GM21367 (cell line): ENCODE measurements around the gene PLCH2.

ENCODE experiments used
- ATAC-seq: cut with Tn5 transposase; IDR thresholded peaks from one replicate; pipeline ENCODE4 v1.9.1; 2021; ENCODE audit not compliant: unreplicated experiment

Gene PLCH2

DNA sequence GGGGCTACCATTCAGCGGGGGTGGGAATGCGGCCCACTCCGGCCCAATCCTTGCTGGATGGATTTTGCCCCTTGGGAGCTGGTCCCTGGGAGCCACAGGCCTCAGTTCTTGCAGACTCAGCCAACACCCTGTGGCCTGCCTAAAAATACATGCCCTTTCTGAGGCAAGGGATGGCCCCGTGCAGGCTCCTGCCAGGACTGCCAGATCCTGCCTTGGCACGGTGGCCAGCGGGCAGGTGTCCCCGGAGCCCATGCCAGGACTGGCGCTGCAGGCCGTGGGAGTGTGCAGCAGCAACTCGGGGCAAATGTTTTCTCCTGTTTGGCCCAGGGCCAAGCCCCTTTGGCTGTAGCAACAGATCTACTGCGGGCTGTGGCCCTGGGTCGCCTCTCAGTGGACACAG lies 51.9 kb downstream of the PLCH2 start:
- ATAC-seq: no peak

DNA sequence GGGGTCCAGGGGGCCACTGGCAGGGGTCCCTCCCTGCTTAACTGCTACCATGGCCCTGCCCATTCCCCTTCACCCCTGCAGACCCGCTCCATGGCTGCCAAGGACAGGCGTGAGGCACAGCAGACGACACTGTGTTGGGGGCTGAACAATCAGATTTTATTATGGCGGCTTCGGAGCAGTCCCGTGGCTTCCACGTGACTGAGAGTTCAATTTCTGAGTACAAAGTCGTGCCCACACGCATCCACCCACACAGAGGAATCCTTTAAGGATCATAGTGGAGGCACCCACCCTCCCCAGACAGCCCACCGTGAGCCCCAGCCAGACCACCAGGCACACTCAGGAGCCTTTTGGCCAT lies 52.5 kb downstream of the PLCH2 start:
- ATAC-seq: no peak

DNA sequence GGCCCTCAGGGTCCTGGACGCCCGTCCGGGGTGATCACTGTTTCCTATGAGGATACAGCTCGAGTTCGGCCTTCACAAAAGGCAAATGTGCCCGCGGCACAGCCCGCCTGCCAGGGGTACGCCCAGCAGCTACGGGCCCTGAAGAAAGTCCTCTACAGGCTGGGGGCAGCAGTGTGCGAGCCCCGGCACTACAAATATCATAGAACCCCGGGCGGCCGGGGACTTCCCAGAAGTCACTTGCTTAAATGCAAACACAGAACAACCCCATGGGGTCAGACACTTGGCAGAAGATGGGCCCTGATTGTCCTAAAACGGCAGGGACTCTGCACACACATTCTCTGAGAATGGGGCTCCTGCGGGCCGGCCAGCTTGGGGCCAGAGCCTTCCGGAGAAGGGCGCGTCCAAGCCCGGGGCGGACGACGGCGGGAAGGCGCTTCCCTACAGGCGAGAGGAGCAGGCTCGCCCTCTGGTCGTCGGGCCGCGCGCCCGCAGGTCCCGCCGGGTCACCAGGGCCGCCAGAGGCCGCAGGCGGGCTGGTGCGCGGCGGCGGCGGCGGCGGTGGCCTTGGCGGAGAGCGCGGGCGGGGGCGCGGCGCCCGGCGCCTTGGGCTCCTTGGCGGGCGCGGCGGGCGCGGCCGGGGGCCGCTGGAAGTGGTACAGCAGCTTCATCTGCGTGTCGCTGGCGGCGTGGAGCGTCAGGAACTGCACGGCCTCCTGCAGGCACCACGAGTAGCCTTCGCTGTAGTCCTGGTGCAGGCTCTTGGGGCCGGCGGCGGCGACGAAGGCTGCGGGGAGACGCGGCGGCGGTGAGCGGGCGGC lies 53.1 kb downstream of the PLCH2 start:
- no peak for ATAC-seq

DNA sequence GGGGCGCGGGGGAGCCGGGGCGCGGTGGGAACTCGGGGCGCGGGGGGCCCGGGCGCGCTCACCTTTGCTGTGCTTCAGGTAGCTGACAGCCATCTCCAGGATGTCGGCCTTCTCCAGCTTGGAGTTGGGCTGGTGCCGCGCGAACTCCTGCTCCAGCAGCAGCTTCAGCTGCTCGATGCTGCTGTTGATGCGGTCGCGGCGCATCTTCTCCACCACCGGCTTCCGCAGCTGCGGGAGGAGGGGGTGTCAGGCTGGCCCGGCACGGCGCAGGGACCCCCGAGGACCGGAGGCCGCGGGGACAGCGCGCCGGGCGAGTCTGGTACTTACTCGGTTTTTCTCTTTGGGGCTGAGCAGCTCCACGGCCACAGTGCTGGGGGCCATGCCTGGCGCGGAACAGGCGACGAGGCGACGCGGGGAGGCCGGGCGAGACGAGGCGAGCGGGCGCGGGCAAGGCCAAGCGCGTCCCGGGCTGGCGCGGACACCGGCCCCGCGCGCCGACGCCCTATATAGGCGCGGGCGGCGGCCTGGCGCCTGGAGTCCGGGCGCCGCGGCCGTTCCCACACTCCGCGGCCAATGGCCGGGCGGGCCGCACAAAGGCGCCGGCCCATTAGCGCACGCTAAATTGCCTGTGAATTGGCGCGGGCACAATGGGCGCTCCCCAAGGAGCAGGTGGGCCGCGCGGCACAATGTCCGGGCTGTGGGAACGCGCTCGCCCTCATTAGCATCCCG lies 53.9 kb downstream of the PLCH2 start, which contains the start of gene HES5:
Gene HES5 (minus strand): TSS at position 480 of the 729 bp plus-strand sequence. CDS start 99 bp downstream, at position 381.
- ATAC-seq: no peak

DNA sequence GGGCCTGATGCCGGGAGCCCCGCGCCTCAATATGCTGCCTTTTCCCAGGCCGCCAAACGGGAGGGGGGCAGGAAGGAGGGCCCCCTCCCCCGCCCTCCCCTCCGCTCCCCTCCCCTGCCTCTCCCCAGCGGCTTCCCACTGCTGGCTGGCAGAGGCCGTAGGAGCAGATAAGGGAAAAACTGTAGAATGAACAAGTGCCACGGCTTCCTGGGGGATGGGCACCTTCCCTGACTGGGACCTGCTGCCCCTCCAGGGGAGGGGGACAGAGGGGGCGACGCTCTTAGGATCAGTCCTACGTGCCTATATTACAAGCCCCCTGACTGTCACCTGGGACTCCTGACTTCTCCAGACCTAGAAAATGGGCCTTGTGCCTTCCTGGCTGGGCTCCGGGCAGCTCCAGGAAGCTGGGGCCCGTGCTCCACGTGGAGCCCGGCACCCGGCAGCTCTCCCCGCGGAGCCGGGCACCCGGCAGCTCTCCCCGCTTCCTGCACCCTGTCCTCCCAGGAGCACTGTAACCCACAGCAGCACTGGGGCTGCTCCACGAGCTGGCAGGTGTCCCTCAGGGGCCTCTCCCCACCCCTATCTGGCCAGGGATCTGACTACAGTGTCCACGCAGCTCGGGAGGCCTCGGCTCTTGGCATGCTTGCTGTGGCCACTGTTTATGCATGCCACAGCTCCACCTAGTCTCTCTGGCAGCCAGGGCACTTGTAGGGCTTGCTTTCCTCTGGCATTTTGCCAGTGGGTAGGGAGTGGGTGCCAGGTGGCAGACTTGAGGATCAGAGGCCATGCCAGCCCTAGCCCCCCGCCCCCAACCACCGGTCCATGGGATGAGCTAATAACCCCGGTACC lies 54.6 kb downstream of the PLCH2 start:
- ATAC-seq: no peak

DNA sequence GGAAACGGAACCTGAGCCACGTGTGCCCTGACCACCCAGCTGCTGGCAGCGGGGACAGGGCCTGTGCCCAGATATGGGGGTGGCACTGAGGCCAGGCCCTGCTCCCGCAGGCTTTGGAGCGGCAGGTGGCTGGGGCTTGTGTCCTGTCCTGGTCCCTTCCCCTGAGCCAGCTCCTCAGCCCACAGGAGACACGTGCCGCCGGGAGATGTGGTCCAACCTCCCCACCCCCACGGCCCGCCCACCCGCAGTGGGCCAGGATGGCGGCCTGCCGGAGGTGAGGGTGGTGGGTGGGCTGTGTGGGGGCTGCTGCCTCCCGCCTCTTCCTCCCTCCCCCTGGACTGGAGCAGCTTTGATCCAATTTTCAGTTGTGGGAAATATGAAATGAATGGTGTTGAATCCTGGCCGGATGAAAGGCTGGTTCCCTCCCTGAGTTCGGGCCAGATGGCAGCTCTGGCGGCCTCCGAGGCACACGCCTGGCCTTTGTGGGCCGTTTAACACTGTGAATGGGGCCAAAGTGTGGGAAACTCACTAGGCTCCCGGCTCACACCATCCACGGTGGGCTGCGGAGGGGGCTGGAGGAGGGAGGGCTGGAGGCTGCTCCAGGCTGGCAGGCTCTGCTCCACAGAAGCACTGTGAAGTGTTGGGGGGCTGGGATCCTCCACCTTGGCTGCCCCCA lies 56.5 kb downstream of the PLCH2 start:
- ATAC-seq: no peak

DNA sequence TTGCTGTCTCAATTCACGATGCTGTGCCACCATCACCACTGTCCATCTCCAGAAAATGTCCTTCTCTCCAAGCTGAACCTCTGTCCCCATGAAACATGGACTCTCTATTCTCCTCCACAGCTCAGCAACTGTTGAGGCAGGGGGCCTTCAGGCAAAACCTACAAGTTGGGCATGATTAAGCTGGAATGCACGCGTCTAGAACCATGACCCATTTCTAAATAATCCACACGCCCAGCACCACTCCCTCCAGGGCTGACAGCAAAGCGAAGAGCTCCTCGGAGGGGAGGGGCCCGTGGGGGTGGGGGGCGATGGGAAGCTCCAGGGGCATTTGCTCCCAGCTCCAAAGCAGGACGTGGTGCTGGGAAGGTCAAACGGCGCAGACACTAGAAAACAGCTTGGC lies 57.3 kb downstream of the PLCH2 start:
- no peak for ATAC-seq

DNA sequence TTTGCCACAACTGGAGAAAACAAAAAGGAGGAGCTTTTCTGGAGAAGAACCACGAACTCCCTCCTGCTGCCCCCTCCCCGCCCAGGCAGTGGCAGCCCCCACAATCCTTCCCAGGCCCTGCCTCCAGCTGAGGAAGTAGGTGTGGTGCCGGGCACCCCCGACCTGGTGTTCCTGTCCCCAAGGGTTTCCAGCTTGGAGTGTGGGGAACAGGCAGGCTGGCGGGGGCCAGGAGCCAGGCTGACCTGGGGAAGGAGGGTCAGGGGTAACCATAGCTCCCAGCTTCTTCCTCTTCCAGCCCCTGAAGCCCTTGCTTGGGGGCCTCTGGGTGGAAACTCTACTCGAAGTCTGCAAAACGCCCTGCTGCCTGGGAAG lies 58.2 kb downstream of the PLCH2 start:
- no peak for ATAC-seq

DNA sequence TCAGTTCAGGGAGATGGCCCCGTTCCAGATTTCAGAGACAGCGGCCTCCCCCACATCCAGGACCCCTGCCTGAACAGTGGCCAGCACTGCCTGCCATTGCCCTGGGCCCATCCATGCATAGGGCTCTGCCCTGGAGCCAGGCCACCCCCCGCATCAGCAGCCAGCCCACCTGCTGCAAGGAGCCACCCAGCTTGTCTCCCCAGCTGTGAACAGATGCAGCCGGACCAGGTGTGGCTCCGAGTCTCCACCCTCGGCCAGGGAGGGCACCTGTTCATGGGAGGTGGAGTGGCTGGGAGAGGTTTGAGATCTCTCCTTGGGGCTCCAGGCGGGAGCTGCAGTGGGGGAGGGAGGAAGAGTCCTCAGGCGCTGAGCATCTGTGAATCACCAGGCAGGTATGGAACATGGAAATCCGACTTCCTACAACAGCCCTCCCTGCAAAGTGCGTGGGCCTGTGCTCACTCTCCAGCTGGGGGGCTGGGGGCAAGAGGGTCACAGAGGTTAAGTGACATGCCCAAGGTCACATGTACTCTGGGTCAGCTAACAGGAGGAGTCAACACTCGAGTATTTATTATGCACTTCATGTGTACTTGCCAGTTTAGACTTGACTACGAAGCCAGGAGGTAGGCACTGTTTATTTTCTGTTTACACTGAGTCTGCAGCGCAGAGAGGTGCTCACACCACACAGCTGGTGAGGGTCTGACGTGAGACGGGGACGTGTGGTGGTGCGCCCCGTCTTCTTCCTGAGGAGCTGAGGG lies 58.8 kb downstream of the PLCH2 start:
- no peak for ATAC-seq

DNA sequence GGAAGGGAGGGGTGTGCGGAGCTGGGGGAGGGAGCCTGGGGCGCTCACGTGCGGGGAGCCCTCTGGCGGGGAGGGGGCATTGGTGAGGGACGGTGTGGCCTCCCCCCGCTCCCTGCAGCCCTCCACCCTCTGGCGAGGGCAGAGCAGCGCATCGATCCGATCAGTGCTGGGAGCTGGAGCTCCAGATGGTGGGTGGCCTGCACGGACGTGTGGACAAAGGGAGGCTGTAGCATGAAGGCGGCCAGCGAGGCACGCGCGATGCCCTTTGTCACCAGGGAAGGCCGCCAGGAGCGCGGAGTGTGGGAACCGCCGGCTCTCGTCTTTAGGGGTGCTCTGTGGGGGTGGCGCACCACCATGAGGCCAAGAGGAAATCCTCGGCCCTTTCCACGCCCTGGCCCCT lies 59.4 kb downstream of the PLCH2 start:
- no peak for ATAC-seq

DNA sequence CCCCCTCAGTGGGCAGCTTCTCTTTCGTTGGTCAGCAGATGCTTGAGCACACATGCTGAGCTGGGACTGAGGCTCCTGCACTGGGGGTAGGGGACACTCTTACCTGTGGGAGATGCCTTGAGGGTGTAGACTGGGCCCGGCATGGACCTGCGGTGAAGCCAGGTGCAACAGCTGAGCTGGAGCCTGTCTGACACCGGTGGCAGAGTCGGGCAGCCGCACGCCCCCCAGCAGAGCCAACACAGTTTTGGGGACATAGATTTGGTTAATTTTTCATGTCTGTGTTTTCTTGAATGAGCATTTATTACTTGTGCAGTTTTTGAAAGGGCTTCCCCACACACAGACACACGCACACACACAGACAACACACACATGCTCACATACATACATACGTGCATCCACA lies 59.9 kb downstream of the PLCH2 start:
- ATAC-seq: no peak

DNA sequence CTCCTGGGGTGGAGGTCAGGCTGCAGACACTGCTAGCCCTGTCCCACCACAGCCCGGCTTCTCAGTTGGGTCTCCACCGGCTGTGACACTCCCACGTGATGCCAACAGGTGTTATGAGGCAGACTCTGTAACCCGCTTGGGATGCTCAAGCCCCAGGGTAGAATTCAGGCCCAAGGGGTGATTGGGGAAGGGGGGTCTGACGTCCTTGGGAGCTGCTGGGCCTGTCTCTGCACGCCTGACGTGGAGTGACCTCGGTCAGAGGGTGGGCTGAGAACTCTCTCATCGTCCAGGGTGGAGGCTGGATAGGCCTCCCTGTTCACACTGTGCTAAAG lies 61.7 kb downstream of the PLCH2 start:
- no peak for ATAC-seq

DNA sequence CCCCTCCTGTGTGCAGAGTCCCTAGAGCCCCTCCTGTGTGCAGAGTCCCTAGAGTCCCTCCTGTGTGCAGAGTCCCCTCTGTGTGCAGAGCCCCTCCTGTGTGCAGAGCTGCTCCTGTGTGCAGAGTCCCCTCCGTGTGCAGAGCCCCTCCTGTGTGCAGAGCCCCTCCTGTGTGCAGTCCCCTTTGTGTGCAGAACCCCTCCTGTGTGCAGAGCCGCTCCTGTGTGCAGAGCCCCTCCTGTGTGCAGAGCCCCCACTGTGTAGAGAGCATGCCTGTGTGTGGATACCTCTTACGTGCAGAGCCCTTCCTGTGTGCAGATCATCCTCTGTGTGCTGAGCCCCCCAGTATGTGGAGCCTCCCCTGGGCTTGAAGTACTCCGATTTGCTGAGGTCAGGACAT lies 62.3 kb downstream of the PLCH2 start:
- ATAC-seq: no peak

DNA sequence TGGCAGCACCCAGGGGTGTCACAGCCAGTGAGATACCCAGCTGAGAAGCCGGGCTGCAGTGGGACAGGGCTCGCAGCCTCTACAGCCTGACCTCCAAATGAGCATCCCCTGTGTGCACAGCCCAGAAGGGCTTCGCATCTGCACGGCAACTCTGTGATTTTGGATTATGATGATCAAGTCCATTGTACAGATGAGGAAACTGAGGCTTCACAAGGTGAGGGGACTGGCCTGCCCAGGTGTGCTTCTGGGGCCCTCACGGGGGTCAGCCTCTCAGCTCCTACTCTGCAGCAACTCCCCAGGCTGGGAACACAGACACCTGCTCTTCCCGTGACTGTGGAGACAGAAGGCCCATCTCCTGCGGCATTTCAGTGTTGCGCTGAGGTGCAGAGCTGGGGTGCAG lies 62.8 kb downstream of the PLCH2 start:
- no peak for ATAC-seq

DNA sequence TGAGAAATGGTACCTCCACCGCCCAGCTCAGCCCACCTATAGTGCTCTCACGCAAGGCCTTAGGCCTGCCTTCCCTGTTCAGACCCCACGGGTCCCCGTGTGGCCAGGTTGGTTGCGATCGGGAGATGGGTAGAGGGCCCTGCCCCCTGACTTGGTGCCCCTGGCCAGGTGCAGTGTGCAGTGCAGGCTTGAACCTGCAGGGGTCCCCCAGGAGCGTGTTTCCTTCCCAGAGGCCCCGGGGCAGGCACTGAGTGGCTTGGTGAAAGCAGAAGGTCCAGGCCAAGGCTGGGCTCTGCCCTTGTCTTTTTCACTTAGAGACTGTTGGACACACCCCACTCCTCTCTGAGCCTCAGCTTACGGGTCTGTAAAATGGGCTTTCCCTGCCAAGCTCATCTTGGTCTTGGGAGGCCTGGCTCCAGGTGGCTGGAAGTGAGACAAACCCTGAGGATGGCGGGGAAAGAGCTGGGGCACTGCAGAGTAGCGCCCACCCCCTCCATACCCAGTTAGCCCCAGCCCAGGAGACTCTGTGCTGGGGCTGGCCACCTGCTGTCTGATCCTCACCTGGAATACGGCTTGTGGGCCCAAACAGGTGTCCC lies 63.3 kb downstream of the PLCH2 start:
- ATAC-seq: no peak

DNA sequence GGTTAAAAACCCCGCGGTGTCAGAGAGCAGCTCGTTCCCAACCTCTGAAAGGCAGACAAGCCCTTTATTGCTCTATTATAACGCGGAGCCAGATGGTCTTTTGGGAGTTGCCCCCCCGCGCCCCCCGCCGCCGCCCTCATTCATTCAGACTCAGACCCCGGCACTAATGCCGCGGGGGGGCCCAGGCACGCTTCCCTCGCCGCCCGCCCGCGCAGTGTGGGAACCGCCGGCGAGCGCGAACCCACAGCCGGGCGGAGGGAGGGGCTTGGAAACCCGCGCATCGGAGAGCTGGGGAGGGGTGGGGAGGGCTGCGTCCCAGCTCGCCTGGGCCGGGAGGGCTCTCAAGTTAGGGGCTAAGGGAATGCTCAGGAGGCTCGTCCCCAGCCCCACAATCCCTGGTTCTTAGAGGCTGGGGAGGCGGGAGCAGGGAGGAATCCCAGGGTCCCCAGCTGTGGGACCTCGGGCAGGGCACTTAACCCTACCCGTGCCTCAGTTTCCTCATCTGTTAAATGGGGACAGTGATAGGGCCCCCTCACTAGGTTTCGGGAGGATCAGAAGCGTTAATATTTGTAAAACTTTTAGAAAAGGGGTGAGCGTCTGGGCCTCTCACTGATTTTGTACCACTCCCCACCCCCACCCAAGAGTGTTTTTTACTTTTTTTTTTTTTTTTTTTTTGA lies 64.9 kb downstream of the PLCH2 start:
- no peak for ATAC-seq

DNA sequence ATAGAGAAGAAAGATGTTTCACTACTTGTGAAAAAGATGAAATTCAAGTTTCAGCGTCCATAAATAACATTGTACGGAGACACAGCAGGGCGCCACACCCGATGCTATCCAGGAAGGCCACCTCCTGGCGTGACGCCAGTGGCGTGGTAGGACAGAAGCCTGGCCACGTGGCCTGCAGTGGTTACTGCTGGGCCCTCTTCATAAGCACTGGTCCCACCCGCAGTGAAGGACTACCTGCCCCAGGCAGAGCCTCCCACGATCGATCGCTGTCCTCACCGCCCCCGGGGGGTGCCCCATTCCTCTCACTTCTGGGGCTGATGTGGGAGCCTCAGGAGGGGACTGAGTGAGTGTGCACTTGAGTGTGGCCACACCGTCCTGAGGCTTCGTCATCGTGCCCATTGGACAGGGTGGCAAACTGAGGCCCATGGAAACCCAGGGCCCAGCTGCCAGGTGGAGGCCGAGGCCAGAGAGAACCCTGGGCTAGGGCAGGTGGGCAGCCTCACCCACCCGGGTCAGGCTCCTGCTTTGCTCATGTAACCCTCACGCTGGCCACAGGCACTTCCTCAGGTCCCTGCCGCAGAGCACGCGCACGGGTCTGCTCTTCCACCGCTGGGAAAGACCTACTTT lies 65.6 kb downstream of the PLCH2 start:
- ATAC-seq: no peak

DNA sequence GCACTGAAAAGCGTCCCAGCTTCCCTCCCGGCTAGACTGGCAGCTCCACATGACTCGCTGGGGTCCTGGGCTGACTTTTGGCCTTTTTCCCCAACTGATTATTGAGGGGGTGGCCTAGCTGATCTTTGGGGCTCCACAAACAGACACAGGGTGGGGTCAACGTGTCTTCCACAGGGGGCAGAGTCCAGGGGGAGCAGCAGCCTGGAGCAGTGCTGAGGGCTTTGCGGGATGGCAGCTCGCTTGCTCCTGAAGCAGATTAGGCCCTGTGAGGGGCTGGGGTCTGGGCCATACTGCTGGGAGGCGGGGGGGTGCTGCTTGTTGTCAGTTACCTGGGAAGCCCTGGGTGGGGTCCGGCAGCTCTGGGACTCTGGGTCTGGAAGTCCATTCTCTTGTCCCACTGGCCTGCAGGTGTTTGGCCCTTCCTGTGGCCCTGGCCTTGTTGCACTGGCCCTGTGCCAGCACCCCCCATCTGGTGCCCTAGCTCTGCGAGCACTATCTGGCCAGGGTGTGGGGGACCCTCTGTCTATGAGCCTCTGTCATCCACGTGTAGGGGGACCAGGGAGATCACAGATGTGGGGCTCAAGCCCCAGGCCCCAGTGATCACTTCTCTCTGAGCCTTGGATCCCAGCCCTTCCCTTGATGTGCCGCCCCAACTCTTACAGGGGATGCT lies 66.3 kb downstream of the PLCH2 start:
- no peak for ATAC-seq
